T-helper 2 cell treated with Interferon-gamma antibody and Interleukin-4, amounts not matched to agents 5 μg/mL and 100 μg/mL, for 36 hours (primary cell): ENCODE measurements around the gene ZNF263.

Experiments
- DNase-seq: peaks from one replicate; pipeline ENCODE4 v3.0.0; 2021; ENCODE audit warnings: low spot score
- H3K27ac Mint-ChIP-seq: one replicate; pipeline ENCODE4 v1.8.0; 2021; ENCODE audit warnings: mild to moderate bottlenecking, mixed read lengths
- H3K27me3 Mint-ChIP-seq: one replicate; pipeline ENCODE4 v1.8.0; 2021; ENCODE audit warnings: low read depth, mixed read lengths
- H3K36me3 Mint-ChIP-seq: one replicate; pipeline ENCODE4 v1.8.0; 2021; ENCODE audit warnings: low read depth, mixed read lengths
- H3K4me1 Mint-ChIP-seq: one replicate; pipeline ENCODE4 v1.8.0; 2021; ENCODE audit warnings: low read depth, mixed read lengths
- H3K4me3 Mint-ChIP-seq: one replicate; pipeline ENCODE4 v1.8.0; 2022; ENCODE audit warnings: mild to moderate bottlenecking, moderate library complexity, mixed read lengths
- H3K9me3 Mint-ChIP-seq: one replicate; pipeline ENCODE4 v1.8.0; 2021; ENCODE audit warnings: mixed read lengths

The ZNF263 gene

DNA sequence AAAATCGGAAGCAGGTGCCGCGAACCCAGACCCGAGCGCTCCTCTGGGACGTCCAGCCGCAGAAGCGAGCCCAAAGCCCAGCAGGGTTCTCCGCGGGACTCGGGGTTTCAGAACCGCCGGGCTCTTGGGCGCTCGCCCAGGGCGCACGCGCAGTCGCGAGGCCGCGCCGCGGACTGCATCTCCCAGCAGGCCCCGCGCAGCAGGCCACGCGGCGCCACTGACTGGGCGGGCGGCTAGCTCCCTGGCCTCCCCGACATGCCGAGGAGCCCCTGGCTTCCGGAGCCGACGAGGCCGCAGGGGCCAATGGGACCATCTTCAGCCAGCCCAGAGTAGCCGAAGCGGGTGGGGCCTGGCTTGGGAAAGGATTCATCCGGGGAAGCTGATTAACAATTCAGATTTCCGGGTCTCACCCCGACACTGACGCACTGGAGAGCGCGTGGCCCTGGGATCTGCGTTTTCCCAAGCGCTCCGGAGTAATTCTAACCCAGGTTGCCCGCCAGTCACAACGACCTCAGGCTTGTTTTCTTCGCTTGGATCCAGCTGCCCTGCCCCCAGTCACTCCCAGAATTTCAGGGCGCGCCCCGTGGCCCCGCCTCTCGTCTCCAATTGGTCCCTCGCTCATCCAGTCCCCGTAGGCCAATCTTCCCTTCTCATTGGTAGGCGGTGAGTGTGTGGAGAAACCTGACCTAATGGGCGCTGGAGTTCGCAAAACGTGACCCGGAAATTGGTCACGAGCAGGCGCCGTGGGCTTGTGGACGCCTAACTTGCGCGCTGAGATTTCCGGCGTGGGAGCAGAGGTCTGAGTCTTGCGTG is at the start of gene ZNF263:
TSS of gene ZNF263 (plus strand) at position 762 of the 813 bp plus-strand sequence. CDS start 328 bp downstream, outside the sequence.
- peak within 1 kb of the TSS; percentile 99 for H3K27ac Mint-ChIP-seq
- peak; percentile 94 for DNase-seq
- H3K36me3 Mint-ChIP-seq = peaks cover 43% of the 10 kb centered on the region
- peaks cover 18% of the 10 kb centered on the region for H3K4me1 Mint-ChIP-seq
- H3K27me3 Mint-ChIP-seq = peaks cover 3% of the 10 kb centered on the region
- H3K4me3 Mint-ChIP-seq = peak within 1 kb of the TSS; percentile 88
- peaks cover 30% of the 10 kb centered on the region for H3K9me3 Mint-ChIP-seq

DNA sequence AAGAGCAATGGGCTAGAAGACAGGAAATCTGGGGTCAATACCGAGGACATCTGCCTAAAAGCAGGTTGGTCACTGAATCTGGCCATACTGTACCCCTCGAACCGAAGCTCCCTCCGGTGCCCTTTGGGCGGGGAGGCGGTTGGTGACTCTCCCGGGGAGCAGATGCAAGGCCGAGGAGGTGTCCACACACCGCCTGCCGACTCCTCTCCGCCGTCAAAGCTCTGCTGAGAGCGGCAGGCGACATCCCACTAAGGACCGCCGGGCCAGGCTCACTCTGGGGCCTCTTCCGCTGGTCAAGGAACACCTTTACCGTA is 48.8 kb upstream of the ZNF263 start:
- Mint-ChIP-seq H3K36me3 (peaks cover 43% of the 10 kb centered on the region), H3K9me3 (peaks cover 46% of the 10 kb centered on the region), H3K4me3 (peak overlapping the region; percentile 95), H3K27me3 (peaks cover 6% of the 10 kb centered on the region), H3K4me1 (peaks cover 13% of the 10 kb centered on the region), H3K27ac (peak overlapping the region; percentile 96)
- no peak for DNase-seq

DNA sequence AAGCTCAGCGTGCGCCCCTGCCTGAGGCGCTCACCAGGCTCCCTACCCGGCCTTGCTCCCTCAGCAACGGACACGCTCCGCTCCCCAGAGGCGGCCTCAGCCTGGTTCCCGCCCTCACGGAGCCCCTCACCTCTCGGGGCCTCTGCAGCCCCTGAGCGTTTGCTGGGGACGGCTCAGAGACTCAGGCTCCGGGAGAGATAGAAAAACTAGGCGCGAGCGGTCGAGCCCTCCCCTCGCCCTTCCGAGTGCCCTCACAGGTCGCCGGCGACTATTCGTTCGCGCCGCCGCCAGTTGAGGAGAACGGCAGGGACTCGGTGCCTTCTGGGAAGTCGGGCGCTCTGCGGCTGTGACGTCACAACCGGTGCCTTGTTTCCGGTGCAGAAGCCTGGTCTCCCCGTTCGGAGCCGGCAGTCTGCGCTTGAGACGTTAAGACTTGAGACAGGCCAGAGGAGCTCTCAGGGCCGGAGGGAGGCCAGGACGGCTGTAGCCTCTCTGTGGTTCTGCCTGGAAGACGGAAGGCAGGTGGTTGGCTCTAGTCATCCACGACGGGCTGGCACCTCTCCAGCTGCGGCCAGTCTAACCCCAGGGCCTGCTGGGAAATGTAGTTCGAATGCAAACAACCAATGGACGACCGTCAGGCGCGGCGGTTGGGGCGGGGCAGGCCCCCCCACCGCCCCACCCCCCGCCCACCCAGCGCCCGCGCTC is 48.3 kb upstream of the ZNF263 start, which contains the start of gene ZNF200:
TSS of gene ZNF200 (minus strand) at position 302 of the 705 bp plus-strand sequence. CDS start 1,403 bp downstream, outside the sequence.
- peaks cover 38% of the 10 kb centered on the region for H3K36me3 Mint-ChIP-seq
- peaks cover 13% of the 10 kb centered on the region for H3K4me1 Mint-ChIP-seq
- peaks cover 44% of the 10 kb centered on the region for H3K9me3 Mint-ChIP-seq
- DNase-seq = peak; percentile 92
- H3K27me3 Mint-ChIP-seq = peaks cover 6% of the 10 kb centered on the region
- H3K4me3 Mint-ChIP-seq = peak within 1 kb of the TSS; percentile 95
- peak within 1 kb of the TSS; percentile 96 for H3K27ac Mint-ChIP-seq

DNA sequence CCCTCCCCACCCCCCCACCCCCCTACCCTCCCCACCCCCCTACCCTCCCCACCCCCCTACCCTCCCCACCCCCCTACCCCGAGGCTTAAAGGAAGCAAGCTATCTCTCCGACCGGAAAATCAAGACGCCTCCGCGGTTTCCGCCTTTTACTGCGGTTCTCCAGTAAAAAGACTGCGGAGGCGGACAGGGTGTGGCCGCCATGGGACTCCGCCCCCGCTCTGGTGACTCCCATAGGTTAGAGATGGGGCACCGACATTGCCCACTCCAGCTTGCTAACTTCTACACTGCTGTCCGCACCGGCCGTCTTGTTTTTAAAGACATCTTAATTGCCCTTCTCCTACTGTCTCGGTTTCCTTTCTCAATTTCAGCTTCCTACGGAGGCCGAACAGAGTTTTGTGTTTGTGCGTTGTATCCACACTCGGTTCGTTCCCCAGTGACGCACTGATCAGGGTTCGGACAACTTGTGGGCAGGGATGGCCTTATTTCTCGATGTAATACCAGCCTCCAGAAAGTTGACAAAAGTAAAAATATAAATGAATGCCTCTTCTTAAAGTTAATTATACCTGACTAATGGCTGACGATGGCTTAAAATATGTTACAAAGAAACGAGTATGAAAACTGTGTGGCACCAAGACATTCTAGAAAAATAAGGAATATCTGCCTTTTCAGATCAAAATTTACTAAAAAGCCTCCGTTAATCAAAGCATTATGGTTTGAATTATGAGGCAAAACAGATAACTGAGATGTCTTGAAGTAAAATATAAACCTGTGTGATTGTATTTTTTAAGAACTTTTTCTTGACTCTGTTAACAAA is 47.2 kb upstream of the ZNF263 start:
- Mint-ChIP-seq H3K4me3 (peak overlapping the region; percentile 67), H3K36me3 (peaks cover 28% of the 10 kb centered on the region), H3K9me3 (peaks cover 33% of the 10 kb centered on the region), H3K27me3 (peaks cover 6% of the 10 kb centered on the region), H3K27ac (peak overlapping the region; percentile 49), H3K4me1 (peaks cover 13% of the 10 kb centered on the region)
- no peak for DNase-seq

DNA sequence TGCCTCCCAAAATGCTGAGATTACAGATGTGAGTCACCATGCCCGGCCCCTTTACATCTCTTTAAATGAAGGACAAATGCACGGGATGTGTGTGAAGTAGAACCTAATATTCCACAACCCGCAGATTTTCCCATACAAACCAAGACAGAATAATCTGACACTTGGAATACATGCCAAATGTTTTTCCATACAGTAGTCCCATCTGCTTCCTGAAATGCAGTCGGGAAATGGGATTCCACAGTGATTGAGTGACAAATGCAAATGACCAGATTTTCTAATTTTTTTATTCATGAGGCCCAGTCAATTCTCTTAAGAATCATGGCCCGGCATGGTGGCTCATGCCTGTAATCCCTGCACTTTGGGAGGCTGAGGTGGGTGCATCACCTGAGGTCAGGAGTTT is 41.5 kb upstream of the ZNF263 start:
- Mint-ChIP-seq H3K27ac (no peak overlapping the region), H3K27me3 (peaks cover 7% of the 10 kb centered on the region), H3K36me3 (no peaks in the 10 kb centered on the region), H3K9me3 (peaks cover 4% of the 10 kb centered on the region), H3K4me3 (no peak overlapping the region), H3K4me1 (no peaks in the 10 kb centered on the region)
- no peak for DNase-seq

DNA sequence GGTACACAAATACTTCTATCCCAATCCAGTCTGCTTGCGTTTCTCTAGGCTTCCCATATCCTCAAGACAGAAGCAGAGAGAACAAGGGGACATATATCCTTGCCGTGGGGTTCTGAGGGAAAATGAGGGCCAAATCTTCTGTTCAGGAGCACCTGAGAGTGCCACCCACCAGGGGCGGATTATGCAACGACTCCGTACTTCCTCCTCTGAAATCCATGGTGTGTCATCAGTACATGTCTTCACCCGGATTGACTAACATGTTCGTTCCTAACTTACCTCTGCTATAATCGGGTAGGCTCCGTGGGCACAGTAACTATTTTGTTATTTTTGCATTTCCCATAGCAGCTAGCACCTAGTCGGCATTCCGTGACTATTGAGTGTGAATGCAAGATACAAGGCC is 40.6 kb upstream of the ZNF263 start:
- H3K9me3 Mint-ChIP-seq = peaks cover 4% of the 10 kb centered on the region
- DNase-seq = no peak
- no peaks in the 10 kb centered on the region for H3K4me1 Mint-ChIP-seq
- no peaks in the 10 kb centered on the region for H3K36me3 Mint-ChIP-seq
- no peak overlapping the region for H3K4me3 Mint-ChIP-seq
- H3K27ac Mint-ChIP-seq = no peak overlapping the region
- peaks cover 3% of the 10 kb centered on the region for H3K27me3 Mint-ChIP-seq

DNA sequence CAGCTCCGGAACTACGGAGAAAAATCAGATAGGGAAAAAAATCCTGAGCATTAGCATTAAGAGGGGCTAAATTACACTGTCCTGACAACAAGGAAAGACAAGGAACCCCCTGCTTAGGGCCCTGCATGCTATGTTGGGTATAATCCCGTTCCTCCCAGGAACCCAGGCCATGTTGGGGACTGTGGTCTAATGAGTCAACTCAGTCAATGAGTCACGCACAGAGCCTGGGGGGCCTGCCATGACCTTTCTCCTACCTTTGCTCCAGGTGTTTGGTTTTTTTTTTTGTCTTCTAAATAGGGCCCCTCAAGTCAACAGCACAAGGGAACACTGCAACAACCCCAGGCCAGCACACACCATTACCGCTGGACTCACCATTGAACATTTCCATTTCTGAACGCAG is 39.4 kb upstream of the ZNF263 start:
- H3K27me3 Mint-ChIP-seq = peaks cover 3% of the 10 kb centered on the region
- H3K4me1 Mint-ChIP-seq = no peaks in the 10 kb centered on the region
- H3K9me3 Mint-ChIP-seq = peaks cover 4% of the 10 kb centered on the region
- no peaks in the 10 kb centered on the region for H3K36me3 Mint-ChIP-seq
- H3K4me3 Mint-ChIP-seq = no peak overlapping the region
- DNase-seq = no peak
- H3K27ac Mint-ChIP-seq = no peak overlapping the region

DNA sequence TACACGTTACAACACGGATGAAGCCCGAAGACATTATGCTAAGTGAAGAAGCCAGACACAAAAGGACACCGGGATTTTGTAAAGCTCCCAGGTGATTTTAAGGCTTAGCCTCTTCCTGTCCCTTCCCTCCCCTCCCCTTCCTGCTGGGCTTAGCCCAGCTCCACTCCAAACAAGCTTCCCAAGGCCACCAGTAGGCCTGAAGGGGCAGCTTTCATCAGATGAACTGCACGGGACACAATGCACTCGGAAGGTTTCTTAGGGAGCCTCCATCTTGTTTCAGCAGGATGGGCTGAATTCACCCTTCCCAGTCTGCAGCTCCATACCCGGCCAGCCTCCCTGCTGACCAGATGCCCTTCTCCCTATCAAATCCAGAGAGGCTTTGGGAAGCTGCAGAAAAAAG is 37.3 kb upstream of the ZNF263 start:
- Mint-ChIP-seq H3K36me3 (no peaks in the 10 kb centered on the region), H3K9me3 (peaks cover 4% of the 10 kb centered on the region), H3K4me1 (no peaks in the 10 kb centered on the region), H3K4me3 (no peak overlapping the region), H3K27me3 (peaks cover 3% of the 10 kb centered on the region), H3K27ac (no peak overlapping the region)
- DNase-seq = no peak

DNA sequence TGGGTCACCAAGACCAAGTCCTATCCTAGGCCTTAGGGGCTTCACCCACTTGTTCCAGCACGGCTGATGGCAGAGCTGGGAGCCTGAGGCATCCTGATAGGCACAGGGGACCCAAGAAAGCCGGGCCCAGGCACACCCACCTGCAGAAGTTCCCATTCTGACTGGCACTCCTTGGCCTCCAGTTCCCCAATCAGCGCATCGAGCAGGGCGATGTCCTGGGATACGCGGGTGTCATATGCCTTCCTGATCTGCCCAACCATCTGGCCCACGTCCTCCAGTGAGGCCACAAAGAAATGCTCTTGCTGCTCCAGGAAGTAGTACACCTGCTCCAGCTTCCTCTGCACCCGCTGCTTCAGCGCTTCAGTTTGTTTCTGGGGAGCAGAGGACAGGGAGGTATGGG is 36.4 kb upstream of the ZNF263 start:
- peaks cover 4% of the 10 kb centered on the region for H3K9me3 Mint-ChIP-seq
- H3K27ac Mint-ChIP-seq = no peak overlapping the region
- no peak for DNase-seq
- H3K36me3 Mint-ChIP-seq = no peaks in the 10 kb centered on the region
- H3K4me3 Mint-ChIP-seq = no peak overlapping the region
- H3K27me3 Mint-ChIP-seq = peaks cover 3% of the 10 kb centered on the region
- H3K4me1 Mint-ChIP-seq = no peaks in the 10 kb centered on the region

DNA sequence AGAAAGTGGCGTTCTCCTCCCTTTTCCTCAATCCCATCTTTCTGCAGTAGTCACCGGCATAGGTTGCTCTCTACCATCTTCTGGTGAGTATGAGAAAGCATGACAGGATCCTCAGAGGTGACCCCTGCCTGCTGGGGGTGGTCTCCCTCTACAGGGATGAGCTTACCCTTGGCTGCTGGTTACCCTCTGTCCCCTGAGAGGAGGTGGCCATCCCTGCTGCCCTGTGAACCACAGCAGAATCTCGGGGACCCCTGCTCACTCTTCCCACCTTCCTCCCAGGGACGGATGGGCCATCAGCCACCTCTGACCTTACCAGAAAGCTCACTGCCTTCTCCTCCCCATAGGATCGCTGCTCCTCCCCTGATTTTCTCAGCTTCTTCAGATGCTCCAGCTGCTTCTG is 34.7 kb upstream of the ZNF263 start:
- H3K36me3 Mint-ChIP-seq = no peaks in the 10 kb centered on the region
- H3K27ac Mint-ChIP-seq = no peak overlapping the region
- H3K9me3 Mint-ChIP-seq = no peaks in the 10 kb centered on the region
- peaks cover 3% of the 10 kb centered on the region for H3K27me3 Mint-ChIP-seq
- H3K4me1 Mint-ChIP-seq = no peaks in the 10 kb centered on the region
- DNase-seq = no peak
- no peak overlapping the region for H3K4me3 Mint-ChIP-seq

DNA sequence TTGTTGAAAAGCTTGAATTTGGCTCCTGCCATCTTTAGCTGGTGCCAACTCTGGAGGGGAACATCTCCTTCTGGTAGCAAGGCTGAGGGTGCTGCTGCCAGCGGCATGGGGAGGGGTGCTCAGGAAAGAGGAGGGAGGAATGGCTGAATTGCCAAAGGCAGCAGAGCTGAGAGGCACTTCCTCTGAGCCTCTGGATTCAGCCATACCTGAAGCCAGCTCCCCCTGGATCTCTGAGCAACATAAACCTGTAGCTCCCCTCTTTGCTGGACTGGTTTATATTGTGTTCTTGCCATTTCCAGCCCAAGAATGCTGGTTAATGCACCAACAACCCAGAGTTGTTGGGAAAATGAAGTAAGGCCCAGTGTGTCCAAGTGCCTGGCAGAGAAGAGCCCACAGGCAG is 34.3 kb upstream of the ZNF263 start:
- DNase-seq = no peak
- peaks cover 3% of the 10 kb centered on the region for H3K27me3 Mint-ChIP-seq
- no peaks in the 10 kb centered on the region for H3K4me1 Mint-ChIP-seq
- H3K36me3 Mint-ChIP-seq = no peaks in the 10 kb centered on the region
- no peaks in the 10 kb centered on the region for H3K9me3 Mint-ChIP-seq
- H3K27ac Mint-ChIP-seq = no peak overlapping the region
- H3K4me3 Mint-ChIP-seq = no peak overlapping the region

DNA sequence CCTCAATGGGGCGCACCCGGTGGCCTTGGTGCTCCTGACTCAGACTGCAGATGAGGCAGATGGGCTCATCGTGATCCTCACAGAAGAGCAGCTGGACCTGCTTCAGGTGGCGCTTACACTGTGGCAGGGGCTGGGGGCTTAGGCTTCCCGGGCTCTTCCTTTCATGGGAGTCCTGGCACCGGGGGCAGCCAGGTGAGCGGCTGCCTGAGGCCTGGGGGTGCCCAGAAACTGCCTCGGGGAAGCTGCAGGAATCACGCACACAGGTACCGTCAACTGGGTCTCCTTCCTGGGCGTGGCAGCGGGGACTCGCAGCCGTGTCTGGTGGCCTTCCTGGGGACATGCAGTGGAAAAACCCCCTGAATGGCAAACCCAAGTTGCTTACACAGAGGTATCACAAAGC is 33.8 kb upstream of the ZNF263 start:
- Mint-ChIP-seq H3K27ac (no peak overlapping the region), H3K27me3 (peaks cover 3% of the 10 kb centered on the region), H3K4me3 (no peak overlapping the region), H3K36me3 (no peaks in the 10 kb centered on the region), H3K9me3 (no peaks in the 10 kb centered on the region), H3K4me1 (no peaks in the 10 kb centered on the region)
- no peak for DNase-seq

DNA sequence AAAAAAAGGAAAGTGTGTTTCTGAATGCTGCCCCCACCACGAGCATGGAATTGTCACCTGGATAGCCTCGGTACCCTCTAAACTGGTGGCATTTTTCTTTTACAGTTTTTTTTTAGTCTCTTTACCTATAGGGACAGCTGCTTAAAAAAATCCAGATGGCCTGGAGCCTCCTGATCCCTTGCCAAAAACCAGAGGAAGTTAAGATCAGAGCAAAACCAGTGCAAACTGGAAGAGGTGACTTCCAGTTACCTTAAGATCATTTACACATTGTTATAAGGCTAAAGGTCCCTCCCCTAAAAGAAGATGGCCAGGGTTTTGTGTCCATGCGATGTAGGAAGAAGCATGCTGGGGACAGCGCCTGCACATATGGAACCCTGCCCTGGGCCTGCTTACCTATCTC is 30.3 kb upstream of the ZNF263 start:
- no peak overlapping the region for H3K27ac Mint-ChIP-seq
- H3K9me3 Mint-ChIP-seq = no peaks in the 10 kb centered on the region
- H3K36me3 Mint-ChIP-seq = no peaks in the 10 kb centered on the region
- no peak for DNase-seq
- peaks cover under 1% of the 10 kb centered on the region for H3K27me3 Mint-ChIP-seq
- H3K4me3 Mint-ChIP-seq = no peak overlapping the region
- H3K4me1 Mint-ChIP-seq = no peaks in the 10 kb centered on the region

DNA sequence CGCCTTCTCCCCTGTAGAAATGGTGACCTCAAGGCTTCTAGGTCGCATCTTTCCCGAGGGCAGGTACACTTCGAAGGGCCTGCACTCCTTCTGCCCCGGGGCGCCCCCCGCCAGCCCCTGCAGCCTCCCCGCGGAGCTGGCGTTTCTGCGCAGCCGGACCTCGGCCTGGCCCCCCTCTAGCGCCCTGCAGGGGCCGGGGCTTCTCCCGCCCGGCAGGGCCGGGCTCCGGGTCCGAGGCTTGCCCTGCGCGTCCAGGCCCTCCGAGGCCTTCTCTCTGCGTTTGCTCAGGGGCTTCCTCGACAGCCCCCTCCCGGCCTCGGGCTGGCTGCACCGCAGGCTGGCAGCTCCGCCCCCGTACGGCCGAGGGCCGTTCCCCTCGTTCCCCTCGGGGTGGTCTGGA is 29.0 kb upstream of the ZNF263 start:
- Mint-ChIP-seq H3K27ac (no peak overlapping the region), H3K36me3 (no peaks in the 10 kb centered on the region), H3K4me1 (no peaks in the 10 kb centered on the region), H3K9me3 (no peaks in the 10 kb centered on the region), H3K27me3 (peaks cover 2% of the 10 kb centered on the region), H3K4me3 (no peak overlapping the region)
- no peak for DNase-seq
